PFSK-1 (cell line): ENCODE results near the gene PALLD.

ENCODE experiments used
- FOXP2 ChIP-seq: optimal IDR thresholded peaks from 2 replicates; pipeline ENCODE3; 2011; ENCODE audit warnings: borderline replicate concordance, control low read depth, inconsistent platforms; ENCODE audit not compliant: insufficient read depth; ENCODE audit errors: extremely low read length, extremely low read depth
- POLR2AphosphoS5 ChIP-seq: IDR thresholded peaks from 2 replicates; pipeline ENCODE4 v1.6.1; 2012; ENCODE audit warnings: low read depth, mild to moderate bottlenecking, control low read depth, low read length, moderate library complexity
- REST ChIP-seq, 2 experiments: IDR thresholded peaks; 2 replicates each; pipeline versions ENCODE4 v1.6.1 to v1.8.0; 2011 to 2012; ENCODE audit warnings: low read depth in 2 of 2, low read length in 2 of 2, control low read depth in 1 of 2, inconsistent platforms in 1 of 2, mild to moderate bottlenecking in 1 of 2, moderate library complexity in 1 of 2; ENCODE audit not compliant: insufficient read depth in 1 of 2
- SIN3A ChIP-seq: IDR thresholded peaks from 2 replicates; pipeline ENCODE4 v1.6.1; 2012; ENCODE audit warnings: mild to moderate bottlenecking, low read length, moderate library complexity, borderline replicate concordance; ENCODE audit not compliant: insufficient read depth
- TAF1 ChIP-seq: IDR thresholded peaks from 2 replicates; pipeline ENCODE4 v1.6.1; 2012; ENCODE audit warnings: low read length, control low read depth, borderline replicate concordance; ENCODE audit not compliant: insufficient read depth

PALLD gene

GRCh38 chr4:168917138-168917779 lies 420.4 kb downstream of the PALLD start:
- no peak for TF ChIP-seq TAF1
- no peak for TF ChIP-seq POLR2AphosphoS5
- no peak for TF ChIP-seq REST (IDR thresholded peaks at IDR 0.05; ENCODE audit: insufficient read depth in 1 of 2, low read depth in 2 of 2, low read length in 2 of 2)
- no peak for TF ChIP-seq SIN3A
- no peak for TF ChIP-seq FOXP2

GRCh38 chr4:168919706-168920324 lies 423.0 kb downstream of the PALLD start:
- no peak for TF ChIP-seq POLR2AphosphoS5
- no peak for TF ChIP-seq REST (IDR thresholded peaks at IDR 0.05; ENCODE audit: insufficient read depth in 1 of 2, low read depth in 2 of 2, low read length in 2 of 2)
- TF ChIP-seq TAF1, result no peak
- no peak for TF ChIP-seq SIN3A
- no peak for TF ChIP-seq FOXP2

- TF ChIP-seq TAF1 (no peak), POLR2AphosphoS5 (no peak), SIN3A (no peak)
Measured at GRCh38 chr4:168920441-168921065, 423.7 kb downstream of the PALLD start.

DNA sequence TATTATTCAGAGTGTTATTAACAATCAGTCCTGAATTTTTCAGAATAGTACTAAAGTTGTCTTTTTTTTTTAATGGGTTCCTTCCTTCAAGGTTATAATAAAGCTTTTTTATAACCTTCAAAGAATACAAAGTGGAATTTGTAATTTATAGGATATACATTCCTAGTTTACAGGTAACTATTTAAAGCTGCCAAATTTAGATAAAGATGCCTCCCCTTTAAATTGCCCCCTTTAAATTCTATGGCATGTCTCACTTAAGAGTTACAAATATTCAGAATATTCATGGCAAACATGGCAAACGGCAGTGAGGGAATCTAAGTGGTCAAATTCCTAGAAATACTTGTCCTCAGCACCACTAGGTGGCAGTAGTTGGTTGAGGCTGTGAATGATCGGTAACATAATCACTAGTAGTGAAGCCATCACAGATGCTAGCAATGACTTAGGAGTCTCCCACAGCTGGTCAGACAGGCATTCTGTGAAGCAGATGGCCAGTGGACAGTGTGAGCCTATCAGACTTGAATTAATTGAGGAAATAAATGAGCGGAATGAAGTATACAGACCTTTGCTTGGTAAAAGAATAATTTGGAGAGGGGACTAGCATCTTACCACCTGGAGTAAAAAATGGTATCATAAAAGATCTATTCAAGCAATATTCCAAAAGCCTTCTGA lies 426.8 kb downstream of the PALLD start:
- TF ChIP-seq TAF1, result no peak
- 0 out of 2 replicates have a peak, but pooled peaks have one; percentile 27 for TF ChIP-seq POLR2AphosphoS5

DNA sequence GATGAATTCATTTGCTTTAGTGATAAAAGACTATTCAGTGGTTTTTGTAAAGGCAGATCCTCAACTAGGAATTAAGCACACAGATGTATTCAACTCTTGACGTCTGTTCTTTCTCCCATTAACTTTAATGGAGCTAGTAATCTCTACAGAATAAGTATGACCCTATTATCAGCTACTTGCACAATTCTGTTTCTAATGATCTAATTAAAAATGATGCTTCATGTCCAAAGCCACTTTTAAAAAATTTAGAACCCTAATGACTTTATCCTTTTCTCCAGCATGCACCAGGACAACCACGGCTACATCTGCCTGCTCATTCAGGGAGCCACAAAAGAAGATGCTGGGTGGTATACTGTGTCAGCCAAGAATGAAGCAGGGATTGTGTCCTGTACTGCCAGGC lies 427.8 kb downstream of the PALLD start:
- TF ChIP-seq REST (IDR thresholded peaks at IDR 0.05; ENCODE audit: insufficient read depth in 1 of 2, low read depth in 2 of 2, low read length in 2 of 2), result no peak
- no peak for TF ChIP-seq TAF1
- no peak for TF ChIP-seq FOXP2
